Thymus (tissue), 11 donors: Measurements from ENCODE around the gene ATP8B2. TPM values are rescaled to one million over a fixed set of nuclear protein-coding genes. Genes with fewer than 3 reads are reported as not detected.
"Not testable (repeated sequence)": the region's sequence is repeated elsewhere in the genome, so short reads cannot be mapped to it uniquely, and the experiment has no call there.

ENCODE experiments used
- DNase-seq, 9 donors: peaks; one replicate each; pipeline ENCODE4 v3.0.0-alpha.2; 2013; ENCODE audit warnings: low spot score in 9 of 9, low read depth in 6 of 9, missing footprints in 1 of 9
- H3K27ac ChIP-seq, 2 donors: one replicate each; pipeline ENCODE4 v1.5.1; 2013; ENCODE audit warnings: control low read depth in 1 of 2, low read depth in 1 of 2, low read length in 1 of 2, mild to moderate bottlenecking in 1 of 2, moderate library complexity in 1 of 2
- H3K27me3 ChIP-seq, 2 donors: one replicate each; pipeline ENCODE4 v1.5.1; 2013; ENCODE audit warnings: low read length in 1 of 2; ENCODE audit not compliant: control insufficient read depth in 2 of 2, insufficient read depth in 1 of 2
- H3K36me3 ChIP-seq, 2 donors: one replicate each; pipeline ENCODE4 v1.5.1; 2013; ENCODE audit warnings: low read length in 1 of 2, mild to moderate bottlenecking in 1 of 2, moderate library complexity in 1 of 2; ENCODE audit not compliant: control insufficient read depth in 2 of 2, insufficient read depth in 2 of 2
- H3K4me1 ChIP-seq, 2 donors: one replicate each; pipeline ENCODE4 v1.5.1; 2013; ENCODE audit warnings: low read length in 2 of 2; ENCODE audit not compliant: control insufficient read depth in 2 of 2, insufficient read depth in 2 of 2
- H3K4me3 ChIP-seq, 2 donors: one replicate each; pipeline ENCODE4 v1.5.1; 2013; ENCODE audit warnings: low read length in 2 of 2, control low read depth in 1 of 2, mild to moderate bottlenecking in 1 of 2
- H3K9me3 ChIP-seq, 2 donors: one replicate each; pipeline ENCODE4 v1.5.1; 2013; ENCODE audit warnings: low read length in 1 of 2, mild to moderate bottlenecking in 1 of 2; ENCODE audit not compliant: control insufficient read depth in 2 of 2, insufficient read depth in 1 of 2
- WGBS: extraction: QIAGEN DNeasy Blood & Tissue Kit; methylation state at CpG from one replicate; pipeline ENCODE4 v1.1.7; 2013; 5-methylcytosine and 5-hydroxymethylcytosine counted together
- polyA plus RNA-seq: library from polyadenylated mRNA; stranded (reverse); fragments of 200-250 nt; gene quantifications from one replicate; pipeline ENCODE4 v1.2.3, GENCODE V29; 2013
- total RNA-seq: library from RNA; stranded (reverse); fragments of 120-200 nt; gene quantifications from one replicate; pipeline ENCODE4 v1.2.4, GENCODE V29; 2013
- donor health status: healthy.

ATP8B2 gene
- total and polyA plus RNA-seq, 2 donors: 15.5 to 23.0 TPM

GRCh38 chr1:154329152-154329521 is 3.8 kb downstream of the ATP8B2 start:
- no peak for DNase-seq
- peaks cover 0 to 7% of the 10 kb centered on the region in 2 donors for H3K27me3 ChIP-seq
- 92% methylated on average over 6 of the region's 6 CpGs for WGBS
- H3K4me3 ChIP-seq: peak overlapping the region; percentile 26 to 49
- no peaks in the 10 kb centered on the region for H3K9me3 ChIP-seq
- peaks cover 38 to 58% of the 10 kb centered on the region in 2 donors for H3K4me1 ChIP-seq
- peak overlapping the region in 1 of 2 donors; percentile 25 for H3K27ac ChIP-seq
- peaks cover 21 to 25% of the 10 kb centered on the region in 2 donors for H3K36me3 ChIP-seq

GRCh38 chr1:154329551-154330131 is 4.3 kb downstream of the ATP8B2 start:
- Histone ChIP-seq H3K27ac (no peak overlapping the region), H3K9me3 (no peaks in the 10 kb centered on the region), H3K27me3 (peaks cover 0 to 5% of the 10 kb centered on the region in 2 donors), H3K36me3 (peaks cover 26 to 31% of the 10 kb centered on the region in 2 donors), H3K4me3 (no peak overlapping the region), H3K4me1 (peaks cover 38 to 57% of the 10 kb centered on the region in 2 donors)
- WGBS: 91% methylated on average over 7 of the region's 7 CpGs
- peak in 1 of 9 donors; percentile 31 for DNase-seq

- Histone ChIP-seq H3K27me3 (peaks cover 0 to 5% of the 10 kb centered on the region in 2 donors), H3K27ac (peak overlapping the region in 1 of 2 donors; percentile 44), H3K9me3 (no peaks in the 10 kb centered on the region), H3K36me3 (peaks cover 26 to 37% of the 10 kb centered on the region in 2 donors), H3K4me1 (peaks cover 40 to 61% of the 10 kb centered on the region in 2 donors), H3K4me3 (no peak overlapping the region)
- no peak for DNase-seq
These were observed 5.3 kb downstream of the ATP8B2 start for GRCh38 chr1:154330669-154331068.

- no peak overlapping the region for H3K4me3 ChIP-seq
- no peaks in the 10 kb centered on the region for H3K9me3 ChIP-seq
- WGBS: 93% methylated on average over 13 of the region's 13 CpGs
- H3K36me3 ChIP-seq: peaks cover 38 to 65% of the 10 kb centered on the region in 2 donors
- H3K4me1 ChIP-seq: peaks cover 10 to 38% of the 10 kb centered on the region in 2 donors
- no peaks in the 10 kb centered on the region for H3K27me3 ChIP-seq
- no peak for DNase-seq
- peak overlapping the region in 1 of 2 donors; percentile 26 for H3K27ac ChIP-seq
These were observed 9.0 kb downstream of the ATP8B2 start for GRCh38 chr1:154334079-154335024.

GRCh38 chr1:154335025-154335714 is 9.8 kb downstream of the ATP8B2 start:
- DNase-seq: peak; percentile 70 to 94 (median 81)
- no peaks in the 10 kb centered on the region for H3K9me3 ChIP-seq
- H3K27me3 ChIP-seq: no peaks in the 10 kb centered on the region
- no peak overlapping the region for H3K27ac ChIP-seq
- peaks cover 46 to 72% of the 10 kb centered on the region in 2 donors for H3K36me3 ChIP-seq
- WGBS: 39% methylated on average over 11 of the region's 11 CpGs
- peaks cover 3 to 30% of the 10 kb centered on the region in 2 donors for H3K4me1 ChIP-seq
- no peak overlapping the region for H3K4me3 ChIP-seq

- DNase-seq: no peak
- Histone ChIP-seq H3K4me3 (no peak overlapping the region), H3K27me3 (no peaks in the 10 kb centered on the region), H3K36me3 (peaks cover 52 to 74% of the 10 kb centered on the region in 2 donors), H3K27ac (no peak overlapping the region), H3K4me1 (peaks cover 2 to 29% of the 10 kb centered on the region in 2 donors), H3K9me3 (no peaks in the 10 kb centered on the region)
- WGBS: 84% methylated on average over 8 of the region's 8 CpGs
These were observed 12.0 kb downstream of the ATP8B2 start for GRCh38 chr1:154337253-154337894.

- H3K27ac ChIP-seq: no peak overlapping the region
- H3K9me3 ChIP-seq: no peaks in the 10 kb centered on the region
- no peak for DNase-seq
- peaks cover 64 to 87% of the 10 kb centered on the region in 2 donors for H3K36me3 ChIP-seq
- H3K4me1 ChIP-seq: peaks cover 2 to 39% of the 10 kb centered on the region in 2 donors
- H3K27me3 ChIP-seq: no peaks in the 10 kb centered on the region
- 99% methylated on average over 2 of the region's 2 CpGs for WGBS
- no peak overlapping the region for H3K4me3 ChIP-seq
These were observed 13.6 kb downstream of the ATP8B2 start for GRCh38 chr1:154338875-154339274.

- not testable (repeated sequence) for DNase-seq, H3K27me3 ChIP-seq, H3K27ac ChIP-seq, H3K4me3 ChIP-seq, H3K9me3 ChIP-seq
- peaks cover 81 to 92% of the 10 kb centered on the region in 2 donors for H3K36me3 ChIP-seq
- 98% methylated on average over 9 of the region's 9 CpGs for WGBS
- peaks cover 0 to 26% of the 10 kb centered on the region in 2 donors for H3K4me1 ChIP-seq
These were observed 16.0 kb downstream of the ATP8B2 start for GRCh38 chr1:154341366-154341765.
